Osteoblast (primary cell): Measurements from ENCODE around the gene MYO1F. TPM values are rescaled to one million over a fixed set of nuclear protein-coding genes. Genes with fewer than 3 reads are reported as not detected.

Experiments
- DNase-seq: peaks from one replicate; pipeline ENCODE4 v3.0.0; 2011; ENCODE audit warnings: low spot score, mixed read lengths; ENCODE audit not compliant: insufficient read length; ENCODE audit errors: missing footprints
- H2AFZ ChIP-seq: 2 replicates; pipeline ENCODE4 v1.6.0; 2011; ENCODE audit warnings: mild to moderate bottlenecking, low read length
- H3K27ac ChIP-seq: 2 replicates; pipeline ENCODE4 v1.5.1; 2011; ENCODE audit warnings: mild to moderate bottlenecking, low read depth, low read length, moderate library complexity
- H3K27me3 ChIP-seq: 2 replicates; pipeline ENCODE4 v1.6.0; 2012; ENCODE audit warnings: mild to moderate bottlenecking, control low read depth, inconsistent platforms, low read length, moderate library complexity; ENCODE audit not compliant: insufficient read depth
- H3K36me3 ChIP-seq: 2 replicates; pipeline ENCODE4 v1.5.1; 2011; ENCODE audit warnings: mild to moderate bottlenecking, low read length, control low read depth, moderate library complexity; ENCODE audit not compliant: insufficient read depth
- H3K4me1 ChIP-seq: 2 replicates; pipeline ENCODE4 v1.5.1; 2011; ENCODE audit warnings: mild to moderate bottlenecking, low read length, control low read depth, moderate library complexity; ENCODE audit not compliant: insufficient read depth
- H3K4me2 ChIP-seq: 2 replicates; pipeline ENCODE4 v1.6.0; 2011; ENCODE audit warnings: mild to moderate bottlenecking, low read length; ENCODE audit not compliant: insufficient read depth
- H3K4me3 ChIP-seq: fragments of 200-600 bp; sonication (generic); 3 replicates; pipeline ENCODE4 v1.5.1; 2012; ENCODE audit warnings: mild to moderate bottlenecking, low read length, inconsistent platforms; ENCODE audit not compliant: insufficient read depth
- H3K79me2 ChIP-seq: 2 replicates; pipeline ENCODE4 v1.6.0; 2012; ENCODE audit warnings: mild to moderate bottlenecking, low read length, control low read depth, inconsistent platforms; ENCODE audit not compliant: insufficient read depth
- H3K9me3 ChIP-seq: 2 replicates; pipeline ENCODE4 v1.5.1; 2011; ENCODE audit warnings: low read depth, low read length, control low read depth
- H4K20me1 ChIP-seq: 2 replicates; pipeline ENCODE4 v1.6.0; 2012; ENCODE audit warnings: mild to moderate bottlenecking, low read length, control low read depth; ENCODE audit not compliant: insufficient read depth
- total RNA-seq: library from RNA; depleted of rRNA; stranded (reverse); fragments of >200 nt; gene quantifications from 2 replicates; pipeline ENCODE4 v1.2.3, GENCODE V29; 2012
- TF ChIP-seq, protein P1 (sequence below): IDR thresholded peaks from 2 replicates; pipeline ENCODE4 v1.5.1; 2011; ENCODE audit warnings: mild to moderate bottlenecking, low read depth, low read length, moderate library complexity; ENCODE audit errors: extremely low read depth

MYO1F gene
- total RNA-seq, 1 donor, result 0.72 TPM

DNA sequence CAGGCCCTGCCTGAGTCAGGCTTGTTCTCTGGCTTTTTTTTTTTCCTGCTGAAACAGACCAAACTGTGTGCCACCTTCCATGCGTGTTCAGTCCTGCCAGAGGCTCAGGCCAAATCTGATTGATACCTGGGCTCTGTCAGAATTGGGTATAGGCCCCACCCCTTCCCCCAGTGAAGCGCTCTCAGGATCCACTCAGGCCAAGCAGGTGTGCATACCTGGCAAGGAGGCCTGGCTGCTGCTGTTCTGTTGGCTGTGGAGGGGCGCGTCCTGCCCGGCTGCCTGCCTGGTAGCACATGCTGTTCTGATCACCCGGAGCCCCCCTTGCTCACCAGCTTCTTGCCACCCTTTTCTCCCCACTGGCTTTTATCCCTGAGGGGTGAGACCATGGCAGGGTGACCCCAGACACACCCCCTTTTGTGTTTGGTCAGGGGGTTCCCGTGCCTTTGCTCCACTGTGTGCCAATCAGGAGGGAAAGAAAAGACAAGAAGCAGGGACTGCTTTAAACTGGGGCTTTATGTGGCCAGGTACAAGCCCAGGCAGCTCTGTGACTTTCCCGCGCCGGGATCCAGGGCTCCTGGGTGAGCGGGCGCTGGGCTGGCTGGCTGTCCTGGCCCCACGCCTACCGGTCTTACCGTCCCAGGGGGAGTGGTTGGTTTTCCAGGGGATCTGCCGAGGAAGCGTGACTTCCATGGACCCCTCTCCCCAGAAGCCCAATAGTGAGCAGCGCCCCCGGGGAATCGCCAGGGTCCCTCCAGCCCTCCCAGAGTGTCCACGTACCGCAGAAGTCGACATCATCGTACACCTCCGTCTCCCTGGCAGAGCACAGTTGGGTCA lies 87.5 kb downstream of the MYO1F start:
- Histone ChIP-seq H3K4me2 (no peak overlapping the region), H4K20me1 (peaks cover 20% of the 10 kb centered on the region), H3K4me1 (no peaks in the 10 kb centered on the region), H3K79me2 (peaks cover 13% of the 10 kb centered on the region), H3K27me3 (no peaks in the 10 kb centered on the region), H3K36me3 (peaks cover 44% of the 10 kb centered on the region), H3K27ac (no peak overlapping the region), H2AFZ (no peak overlapping the region), H3K9me3 (no peaks in the 10 kb centered on the region), H3K4me3 (no peak overlapping the region)
- no peak for DNase-seq
- TF ChIP-seq, protein P1, sequence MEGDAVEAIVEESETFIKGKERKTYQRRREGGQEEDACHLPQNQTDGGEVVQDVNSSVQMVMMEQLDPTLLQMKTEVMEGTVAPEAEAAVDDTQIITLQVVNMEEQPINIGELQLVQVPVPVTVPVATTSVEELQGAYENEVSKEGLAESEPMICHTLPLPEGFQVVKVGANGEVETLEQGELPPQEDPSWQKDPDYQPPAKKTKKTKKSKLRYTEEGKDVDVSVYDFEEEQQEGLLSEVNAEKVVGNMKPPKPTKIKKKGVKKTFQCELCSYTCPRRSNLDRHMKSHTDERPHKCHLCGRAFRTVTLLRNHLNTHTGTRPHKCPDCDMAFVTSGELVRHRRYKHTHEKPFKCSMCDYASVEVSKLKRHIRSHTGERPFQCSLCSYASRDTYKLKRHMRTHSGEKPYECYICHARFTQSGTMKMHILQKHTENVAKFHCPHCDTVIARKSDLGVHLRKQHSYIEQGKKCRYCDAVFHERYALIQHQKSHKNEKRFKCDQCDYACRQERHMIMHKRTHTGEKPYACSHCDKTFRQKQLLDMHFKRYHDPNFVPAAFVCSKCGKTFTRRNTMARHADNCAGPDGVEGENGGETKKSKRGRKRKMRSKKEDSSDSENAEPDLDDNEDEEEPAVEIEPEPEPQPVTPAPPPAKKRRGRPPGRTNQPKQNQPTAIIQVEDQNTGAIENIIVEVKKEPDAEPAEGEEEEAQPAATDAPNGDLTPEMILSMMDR, result no peak

- peaks cover 24% of the 10 kb centered on the region for H4K20me1 ChIP-seq
- peaks cover 56% of the 10 kb centered on the region for H3K36me3 ChIP-seq
Measured at GRCh38 chr19:8488365-8488764, 88.9 kb downstream of the MYO1F start.

DNA sequence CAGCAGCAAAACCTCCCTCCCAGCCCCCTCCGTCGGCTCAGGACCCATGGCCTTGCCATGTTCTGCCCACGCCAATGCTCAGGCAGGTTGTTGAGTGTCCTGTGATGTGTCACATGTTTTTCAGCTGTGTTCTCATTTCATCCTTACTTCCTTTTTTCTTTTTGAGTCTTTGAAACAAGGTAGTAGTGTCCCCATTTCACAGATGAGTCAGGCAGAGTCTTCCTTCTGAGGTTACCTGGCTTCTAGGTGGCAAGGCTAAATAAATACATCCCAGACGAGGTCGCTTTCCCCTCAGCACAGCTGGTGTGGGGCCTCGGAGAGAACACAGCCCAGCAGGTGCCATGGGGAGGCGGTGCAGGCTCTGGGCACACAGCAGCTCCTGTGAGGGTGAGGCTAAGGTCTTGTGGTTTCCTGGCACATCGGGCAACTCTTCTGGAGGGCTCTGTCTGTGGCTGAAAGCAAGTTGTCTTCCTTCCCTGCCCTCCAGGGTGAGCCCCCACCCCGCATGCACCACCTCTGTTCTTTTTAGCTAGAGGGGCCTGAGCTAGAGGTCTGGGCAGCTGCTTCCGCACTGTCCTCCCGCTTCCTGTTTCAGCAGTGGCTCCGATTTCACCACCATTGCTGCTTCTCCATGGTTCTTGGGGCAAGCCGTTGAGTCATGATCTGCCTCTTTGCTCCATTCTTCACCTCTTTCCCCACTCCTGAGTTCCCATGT lies 89.9 kb downstream of the MYO1F start:
- peaks cover 29% of the 10 kb centered on the region for H4K20me1 ChIP-seq
- no peaks in the 10 kb centered on the region for H3K9me3 ChIP-seq
- no peaks in the 10 kb centered on the region for H3K27me3 ChIP-seq
- no peak overlapping the region for H3K4me2 ChIP-seq
- no peak overlapping the region for H2AFZ ChIP-seq
- DNase-seq, result no peak
- H3K79me2 ChIP-seq, result peaks cover 31% of the 10 kb centered on the region
- peaks cover 65% of the 10 kb centered on the region for H3K36me3 ChIP-seq
- no peak overlapping the region for H3K27ac ChIP-seq
- TF ChIP-seq, protein P1, result no peak
- H3K4me1 ChIP-seq, result no peaks in the 10 kb centered on the region
- H3K4me3 ChIP-seq, result no peak overlapping the region

More at GRCh38 chr19:8488365-8488764, 88.9 kb downstream of the MYO1F start:
- H3K4me1 ChIP-seq, result no peaks in the 10 kb centered on the region
- TF ChIP-seq, protein P1, result no peak
- no peaks in the 10 kb centered on the region for H3K9me3 ChIP-seq
- peaks cover 21% of the 10 kb centered on the region for H3K79me2 ChIP-seq
- H3K4me2 ChIP-seq, result no peak overlapping the region
- no peak overlapping the region for H3K4me3 ChIP-seq
- H3K27me3 ChIP-seq, result no peaks in the 10 kb centered on the region
- H3K27ac ChIP-seq, result no peak overlapping the region
- no peak overlapping the region for H2AFZ ChIP-seq
- no peak for DNase-seq

- Histone ChIP-seq H3K27ac (no peak overlapping the region), H2AFZ (no peak overlapping the region), H3K79me2 (peaks cover 36% of the 10 kb centered on the region), H3K4me3 (no peak overlapping the region), H4K20me1 (peaks cover 32% of the 10 kb centered on the region), H3K36me3 (peaks cover 68% of the 10 kb centered on the region), H3K9me3 (no peaks in the 10 kb centered on the region), H3K27me3 (no peaks in the 10 kb centered on the region), H3K4me1 (no peaks in the 10 kb centered on the region), H3K4me2 (no peak overlapping the region)
- TF ChIP-seq, protein P1, result no peak
- no peak for DNase-seq
Measured at GRCh38 chr19:8486661-8487136, 90.5 kb downstream of the MYO1F start.
